BLaER1 treated with 17β-estradiol and CSF1 and Interleukin-3, amounts not matched to agents 10 nM and 100 nM (cell line): ENCODE measurements around the gene ODC1.

Experiments
- H3K27ac ChIP-seq, 11 experiments: shearing (Covaris generic); formaldehyde crosslinking; 2 replicates each; pipeline ENCODE4 v1.8.1; 2022
- H3K27me3 ChIP-seq, 11 experiments: shearing (Covaris generic); formaldehyde crosslinking; 2 replicates each; pipeline ENCODE4 v1.8.1; 2022
- H3K36me3 ChIP-seq, 11 experiments: shearing (Covaris generic); formaldehyde crosslinking; 2 replicates each; pipeline ENCODE4 v1.8.1; 2022
- H3K4me1 ChIP-seq, 10 experiments: shearing (Covaris generic); formaldehyde crosslinking; 2 replicates each; pipeline ENCODE4 v1.8.1; 2022
- H3K4me2 ChIP-seq, 11 experiments: shearing (Covaris generic); formaldehyde crosslinking; 2 replicates each; pipeline ENCODE4 v1.8.1; 2022
- H3K4me3 ChIP-seq, 10 experiments: shearing (Covaris generic); formaldehyde crosslinking; 2 replicates each; pipeline ENCODE4 v1.8.1; 2022
- H3K9ac ChIP-seq, 11 experiments: shearing (Covaris generic); formaldehyde crosslinking; 2 replicates each; pipeline ENCODE4 v1.8.1; 2022
- H3K9me3 ChIP-seq, 11 experiments: shearing (Covaris generic); formaldehyde crosslinking; replicated peaks in 1 of 11; 2 replicates each; pipeline ENCODE4 v1.8.1; 2022
- H4K20me1 ChIP-seq, 11 experiments: shearing (Covaris generic); formaldehyde crosslinking; 2 replicates each; pipeline ENCODE4 v1.8.1; 2022
- Cebpa-rat ChIP-seq, 11 experiments: shearing (Covaris generic); IDR thresholded peaks; 2 replicates each; pipeline ENCODE4 v1.8.1; 2022

Gene ODC1

DNA sequence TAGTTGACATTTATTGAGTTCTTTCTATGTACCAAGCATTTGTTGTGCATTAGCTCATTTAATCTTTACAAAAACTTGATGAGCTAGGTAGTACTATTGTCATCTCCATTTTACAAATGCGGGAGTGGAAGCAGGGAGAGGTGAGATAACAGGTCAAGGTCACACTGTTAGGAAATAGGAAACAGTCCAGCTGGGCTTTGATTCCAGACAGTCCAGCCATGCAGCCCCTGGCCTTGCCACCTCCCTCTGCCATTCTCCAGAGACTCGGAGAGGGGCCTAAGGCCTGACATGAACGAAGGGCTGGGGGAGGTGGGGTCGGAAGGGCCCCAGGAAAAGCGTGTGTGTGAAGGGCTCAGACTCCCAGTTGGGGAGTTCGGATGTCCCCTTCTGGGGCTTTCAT lies 55.6 kb downstream of the ODC1 start:
- TF ChIP-seq Cebpa-rat (IDR thresholded peaks at IDR 0.05), result no peak
- Histone ChIP-seq H4K20me1 (peaks cover 81 to 100% (median 98%) of the 10 kb centered on the region in 11 experiments), H3K4me2 (peak overlapping the region in 10 of 11 experiments; percentile 7 to 79 (median 64); a peak in 13 of 22 replicates)

GRCh38 chr2:10392100-10392499 lies 56.0 kb downstream of the ODC1 start:
- no peak overlapping the region for H3K9ac ChIP-seq
- H3K36me3 ChIP-seq, result peaks cover 0 to 20% (median 0%) of the 10 kb centered on the region in 11 experiments; a peak in 4 of 22 replicates
- no peak overlapping the region for H3K4me2 ChIP-seq
- no peaks in the 10 kb centered on the region for H3K27me3 ChIP-seq
- no peak for TF ChIP-seq Cebpa-rat (IDR thresholded peaks at IDR 0.05)
- H3K4me3 ChIP-seq, result no peak overlapping the region
- H3K4me1 ChIP-seq, result peaks cover 63 to 93% (median 87%) of the 10 kb centered on the region in 10 experiments
- H3K9me3 ChIP-seq, result no peaks in the 10 kb centered on the region
- peaks cover 81 to 100% (median 98%) of the 10 kb centered on the region in 11 experiments for H4K20me1 ChIP-seq
- H3K27ac ChIP-seq, result no peak overlapping the region

More for the DNA sequence above, 55.6 kb downstream of the ODC1 start:
- Histone ChIP-seq H3K4me3 (no peak overlapping the region), H3K9me3 (no peaks in the 10 kb centered on the region), H3K27ac (no peak overlapping the region), H3K27me3 (no peaks in the 10 kb centered on the region), H3K9ac (0 out of 22 replicates have a peak overlapping the region, but pooled peaks of 1 of the 11 experiments have one; percentile 19), H3K4me1 (peaks cover 63 to 93% (median 87%) of the 10 kb centered on the region in 10 experiments), H3K36me3 (peaks cover 0 to 17% (median 0%) of the 10 kb centered on the region in 11 experiments; a peak in 4 of 22 replicates)

DNA sequence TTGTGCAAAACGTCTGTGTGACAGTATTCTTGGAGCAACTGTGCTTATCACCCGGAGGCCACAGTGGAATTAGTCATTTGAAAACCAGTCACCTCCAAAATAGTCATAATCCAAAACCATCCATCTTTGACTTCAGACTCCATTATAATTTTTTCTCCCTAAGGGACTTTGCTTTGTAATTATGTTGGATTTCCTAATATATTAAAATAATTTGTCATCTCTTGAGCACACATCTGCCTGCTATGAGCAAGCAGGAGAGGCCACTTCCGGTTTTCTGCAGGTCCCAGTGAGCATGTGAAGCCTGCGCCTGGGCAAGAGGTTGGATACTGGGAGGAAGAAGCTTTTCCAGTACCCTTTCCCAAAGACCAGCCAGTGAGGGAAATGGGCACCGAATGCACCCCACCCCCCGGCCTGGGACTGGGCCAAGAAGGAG lies 57.7 kb downstream of the ODC1 start:
- no peak overlapping the region for H3K4me3 ChIP-seq
- H3K36me3 ChIP-seq, result peaks cover 0 to 20% (median 0%) of the 10 kb centered on the region in 11 experiments; a peak in 4 of 22 replicates
- H3K4me1 ChIP-seq, result peaks cover 63 to 93% (median 87%) of the 10 kb centered on the region in 10 experiments
- no peak for TF ChIP-seq Cebpa-rat (IDR thresholded peaks at IDR 0.05)
- peaks cover 81 to 100% (median 98%) of the 10 kb centered on the region in 11 experiments for H4K20me1 ChIP-seq
- H3K4me2 ChIP-seq, result peak overlapping the region in 9 of 11 experiments; percentile 2 to 54 (median 36); a peak in 11 of 22 replicates
- no peak overlapping the region for H3K9ac ChIP-seq
- H3K27me3 ChIP-seq, result no peaks in the 10 kb centered on the region
- H3K27ac ChIP-seq, result no peak overlapping the region
- no peaks in the 10 kb centered on the region for H3K9me3 ChIP-seq
